Endothelial cell of umbilical vein (primary cell): Measurements from ENCODE around the gene MTCL1. TPM values are rescaled to one million over a fixed set of nuclear protein-coding genes. Genes with fewer than 3 reads are reported as not detected.

Experiments
- BruUV-seq: library from RNA; stranded (reverse); fragments of 400-500 nt; replicated peaks from 2 replicates; lab custom pipeline; 2021; lab: Mats Ljungman, UMichigan
- CTCF ChIA-PET: fragments of 300-600, 350-600 bp; sonication (Branson Sonifier 250); formaldehyde crosslinking; loops from one replicate; lab custom pipeline; 2021; ENCODE audit warnings: antibody characterized with exemption, inconsistent platforms; lab: Charles Lee
- POLR2A ChIA-PET: fragments of 300-600, 350-600 bp; sonication (Branson Sonifier 250); formaldehyde crosslinking; loops from one replicate; lab custom pipeline; 2021; ENCODE audit warnings: antibody characterized with exemption, inconsistent platforms; lab: Charles Lee
- DNase-seq: peaks from one replicate; pipeline ENCODE4 v3.0.0-alpha.2; 2011; ENCODE audit warnings: low read depth, low spot score
- FAIRE-seq: peaks from 2 replicates; lab custom pipeline; 2011; peaks lifted over from hg19 to GRCh38; lab: Jason Lieb, UNC
- H2AFZ ChIP-seq: 2 replicates; pipeline ENCODE4 v1.6.0; 2012; ENCODE audit warnings: low read depth, low read length, control low read depth, inconsistent platforms
- H3K27ac ChIP-seq: 2 replicates; pipeline ENCODE4 v1.5.1; 2011; ENCODE audit warnings: low read depth, mild to moderate bottlenecking, control low read depth, low read length, moderate library complexity; ENCODE audit not compliant: insufficient read depth
- H3K27me3 ChIP-seq, 2 experiments: 2 replicates each; pipeline versions ENCODE4 v1.6.0 to v1.6.1; 2011; ENCODE audit warnings: low read length in 2 of 2, mixed read lengths in 1 of 2; ENCODE audit not compliant: control insufficient read depth in 2 of 2, insufficient read depth in 2 of 2
- H3K36me3 ChIP-seq, 2 experiments: 2 replicates in 1 of 2; 3 replicates in 1 of 2; pipeline ENCODE4 v1.5.1; 2011; ENCODE audit warnings: low read length in 2 of 2, mild to moderate bottlenecking in 1 of 2, moderate library complexity in 1 of 2; ENCODE audit not compliant: control insufficient read depth in 2 of 2, insufficient read depth in 2 of 2; ENCODE audit errors: extremely low read depth in 1 of 2
- H3K4me1 ChIP-seq: 3 replicates; pipeline ENCODE4 v1.5.1; 2011; ENCODE audit warnings: mild to moderate bottlenecking, low read length; ENCODE audit not compliant: control insufficient read depth, insufficient read depth; ENCODE audit errors: extremely low read depth
- H3K4me2 ChIP-seq: 2 replicates; pipeline ENCODE4 v1.6.1; 2011; ENCODE audit warnings: low read length, control low read depth, mixed read lengths; ENCODE audit not compliant: insufficient read depth
- H3K4me3 ChIP-seq, 3 experiments: fragments of 200-600 bp in 1 of 3; sonication (generic), shearing (Covaris generic) in 1 of 3; replicated peaks in 1 of 3; 2 replicates each; pipeline ENCODE4 v1.5.1; 2011 to 2016; ENCODE audit warnings: control low read depth in 3 of 3, low read length in 3 of 3, mild to moderate bottlenecking in 2 of 3, inconsistent platforms in 1 of 3, low read depth in 1 of 3, moderate library complexity in 1 of 3; ENCODE audit not compliant: insufficient read depth in 1 of 3
- H3K79me2 ChIP-seq: 2 replicates; pipeline ENCODE4 v1.6.0; 2012; ENCODE audit warnings: low read length, inconsistent platforms; ENCODE audit not compliant: control insufficient read depth, insufficient read depth
- H3K9ac ChIP-seq: replicated peaks from 2 replicates; pipeline ENCODE3; 2011; ENCODE audit warnings: low read length, control low read depth; ENCODE audit not compliant: insufficient read depth; ENCODE audit errors: extremely low read depth
- H3K9me1 ChIP-seq: replicated peaks from 3 replicates; pipeline ENCODE4 v1.6.0; 2011; ENCODE audit warnings: mild to moderate bottlenecking, low read length; ENCODE audit not compliant: control insufficient read depth, insufficient read depth; ENCODE audit errors: extremely low read depth
- H3K9me3 ChIP-seq: replicated peaks from 2 replicates; pipeline ENCODE4 v1.5.1; 2012; ENCODE audit warnings: low read length, inconsistent platforms; ENCODE audit not compliant: control insufficient read depth, insufficient read depth
- H4K20me1 ChIP-seq: replicated peaks from 2 replicates; pipeline ENCODE3; 2011; ENCODE audit warnings: mild to moderate bottlenecking, low read length; ENCODE audit not compliant: control insufficient read depth, insufficient read depth; ENCODE audit errors: extremely low read depth
- EZH2 ChIP-seq: IDR thresholded peaks from 2 replicates; pipeline ENCODE4 v1.6.1; 2012; ENCODE audit warnings: borderline replicate concordance, low read depth, mild to moderate bottlenecking, moderate library complexity, low read length, inconsistent platforms; ENCODE audit not compliant: severe bottlenecking
- FOS ChIP-seq: IDR thresholded peaks from 2 replicates; pipeline ENCODE4 v1.6.1; 2011; ENCODE audit warnings: mild to moderate bottlenecking, low read length, moderate library complexity, borderline replicate concordance; ENCODE audit not compliant: insufficient read depth
- GATA2 ChIP-seq: IDR thresholded peaks from 2 replicates; pipeline ENCODE4 v1.7.0; 2011; ENCODE audit warnings: low read depth, mild to moderate bottlenecking, moderate library complexity, mixed read lengths, low read length; ENCODE audit not compliant: insufficient read length, insufficient read depth
- JUN ChIP-seq: IDR thresholded peaks from 2 replicates; pipeline ENCODE4 v1.6.1; 2011; ENCODE audit warnings: borderline replicate concordance, low read depth; ENCODE audit not compliant: insufficient read length, insufficient read depth
- MYC ChIP-seq: IDR thresholded peaks from one replicate; pipeline ENCODE4 v1.6.1; 2011; ENCODE audit warnings: mild to moderate bottlenecking, low read depth, low read length
- POLR2A ChIP-seq: IDR thresholded peaks from 2 replicates; pipeline ENCODE4 v1.6.1; 2012; ENCODE audit warnings: low read depth, mild to moderate bottlenecking, control low read depth, low read length
- POLR2AphosphoS5 ChIP-seq: IDR thresholded peaks from 2 replicates; pipeline ENCODE4 v1.6.1; 2012; ENCODE audit warnings: low read depth, mild to moderate bottlenecking, control low read depth, low read length, moderate library complexity; ENCODE audit not compliant: insufficient read depth
- dilution Hi-C: fragments of 300-500 bp; cut with MboI; formaldehyde crosslinking; loops from one replicate; pipeline ENCODE4 v1.15.0; 2019; ENCODE audit warnings: low sequenced_read_pairs; ENCODE audit not compliant: extremely low pct_ligation_motif_present
- intact Hi-C: fragments of 100-400 bp; cut with micrococcal nuclease; formaldehyde crosslinking; loops from one replicate; pipeline ENCODE4 v1.10.0; 2022
- polyA plus RNA-seq, 4 experiments: library from polyadenylated mRNA; depleted of rRNA in 3 of 4; stranded (reverse) in 3 of 4; unstranded in 1 of 4; fragments of >200 nt; gene quantifications; 2 replicates each; pipeline versions ENCODE4 v1.2.1 to v1.2.3, GENCODE V29; 2011 to 2012; ENCODE audit warnings: missing spikeins in 1 of 4
- total RNA-seq: library from RNA; stranded (reverse); gene quantifications from 2 replicates; pipeline ENCODE4 v1.2.3, GENCODE V29; 2021
- TF ChIP-seq, protein P1 (sequence below), 2 donors: IDR thresholded peaks; 1 replicate in 1 of 2; 2 replicates in 1 of 2; pipeline ENCODE4 v1.5.1; 2011; ENCODE audit warnings: low read length in 2 of 2, mild to moderate bottlenecking in 2 of 2, moderate library complexity in 2 of 2, control low read depth in 1 of 2, inconsistent platforms in 1 of 2, low read depth in 1 of 2; ENCODE audit not compliant: insufficient read depth in 1 of 2; ENCODE audit errors: extremely low read depth in 1 of 2
- TF ChIP-seq, protein P2 (sequence below): IDR thresholded peaks from 2 replicates; pipeline ENCODE4 v1.6.1; 2011; ENCODE audit not compliant: insufficient read depth, insufficient read length

Gene MTCL1
- total and polyA plus RNA-seq, 2 donors (not counting 3 experiments of a cell fraction or from before 2014, with no cell fraction given), result 11.9 to 75.7 TPM

DNA sequence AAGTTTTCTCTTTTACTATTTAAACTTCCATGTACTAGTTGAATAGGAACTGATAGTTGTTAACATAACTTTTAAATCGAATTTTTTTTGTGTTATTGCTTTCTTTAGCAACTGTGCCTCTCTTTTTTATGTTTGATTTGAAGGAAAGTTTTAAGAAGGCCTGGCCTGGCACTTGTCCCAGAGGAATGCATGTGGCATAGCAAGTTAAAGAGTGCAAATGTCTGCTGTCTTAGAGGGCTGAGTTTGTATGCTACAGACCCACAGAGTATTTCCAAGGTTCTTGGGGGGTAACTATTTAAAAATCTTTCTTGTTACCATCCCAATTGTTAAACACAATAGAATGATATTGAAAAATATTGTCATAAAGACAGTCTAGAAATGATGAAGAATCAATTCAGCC, 47.0 kb downstream of the MTCL1 start:
- no peaks in the 10 kb centered on the region for H3K27me3 ChIP-seq
- H3K36me3 ChIP-seq, result no peaks in the 10 kb centered on the region
- no peak overlapping the region for H3K27ac ChIP-seq
- BruUV-seq, result no TSS peak
- H3K79me2 ChIP-seq, result peaks cover 60% of the 10 kb centered on the region
- ChIA-PET CTCF (no interaction called here), POLR2A (no interaction called here)
- H3K9ac ChIP-seq, result no peak overlapping the region
- dilution Hi-C loops, result no loop called here
- H3K9me3 ChIP-seq, result no peaks in the 10 kb centered on the region
- H3K4me2 ChIP-seq, result no peak overlapping the region
- intact Hi-C loops, result no loop called here
- TF ChIP-seq, protein P1, sequence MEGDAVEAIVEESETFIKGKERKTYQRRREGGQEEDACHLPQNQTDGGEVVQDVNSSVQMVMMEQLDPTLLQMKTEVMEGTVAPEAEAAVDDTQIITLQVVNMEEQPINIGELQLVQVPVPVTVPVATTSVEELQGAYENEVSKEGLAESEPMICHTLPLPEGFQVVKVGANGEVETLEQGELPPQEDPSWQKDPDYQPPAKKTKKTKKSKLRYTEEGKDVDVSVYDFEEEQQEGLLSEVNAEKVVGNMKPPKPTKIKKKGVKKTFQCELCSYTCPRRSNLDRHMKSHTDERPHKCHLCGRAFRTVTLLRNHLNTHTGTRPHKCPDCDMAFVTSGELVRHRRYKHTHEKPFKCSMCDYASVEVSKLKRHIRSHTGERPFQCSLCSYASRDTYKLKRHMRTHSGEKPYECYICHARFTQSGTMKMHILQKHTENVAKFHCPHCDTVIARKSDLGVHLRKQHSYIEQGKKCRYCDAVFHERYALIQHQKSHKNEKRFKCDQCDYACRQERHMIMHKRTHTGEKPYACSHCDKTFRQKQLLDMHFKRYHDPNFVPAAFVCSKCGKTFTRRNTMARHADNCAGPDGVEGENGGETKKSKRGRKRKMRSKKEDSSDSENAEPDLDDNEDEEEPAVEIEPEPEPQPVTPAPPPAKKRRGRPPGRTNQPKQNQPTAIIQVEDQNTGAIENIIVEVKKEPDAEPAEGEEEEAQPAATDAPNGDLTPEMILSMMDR (IDR thresholded peaks at IDR 0.05; ENCODE audit: extremely low read depth in 1 of 2, insufficient read depth in 1 of 2, low read depth in 1 of 2, low read length in 2 of 2), result no peak
- no peak for TF ChIP-seq MYC
- H3K9me1 ChIP-seq, result no peaks in the 10 kb centered on the region
- DNase-seq (peak; percentile 14), FAIRE-seq (no peak)
- peaks cover 32% of the 10 kb centered on the region for H3K4me1 ChIP-seq
- H3K4me3 ChIP-seq, result no peak overlapping the region
- H2AFZ ChIP-seq, result no peak overlapping the region
- no peaks in the 10 kb centered on the region for H4K20me1 ChIP-seq

- H3K36me3 ChIP-seq, result peaks cover 2 to 3% of the 10 kb centered on the region in 2 experiments
- no peaks in the 10 kb centered on the region for H3K9me3 ChIP-seq
- POLR2A ChIA-PET, result no interaction called here
- peaks cover 51% of the 10 kb centered on the region for H3K79me2 ChIP-seq
- H3K9ac ChIP-seq, result no peak overlapping the region
- no peaks in the 10 kb centered on the region for H3K9me1 ChIP-seq
- no TSS peak for BruUV-seq
- no peak overlapping the region for H3K4me2 ChIP-seq
- CTCF ChIA-PET, result no interaction called here
- H4K20me1 ChIP-seq, result no peaks in the 10 kb centered on the region
- dilution Hi-C loops, result no loop called here
- H2AFZ ChIP-seq, result no peak overlapping the region
- no peak overlapping the region for H3K4me3 ChIP-seq
- TF ChIP-seq POLR2AphosphoS5 (no peak), EZH2 (no peak), FOS (no peak), GATA2 (no peak), JUN (no peak), MYC (no peak), POLR2A (no peak)
- TF ChIP-seq, protein P1 (IDR thresholded peaks at IDR 0.05; ENCODE audit: extremely low read depth in 1 of 2, insufficient read depth in 1 of 2, low read depth in 1 of 2, low read length in 2 of 2), result no peak
- TF ChIP-seq, protein P2, sequence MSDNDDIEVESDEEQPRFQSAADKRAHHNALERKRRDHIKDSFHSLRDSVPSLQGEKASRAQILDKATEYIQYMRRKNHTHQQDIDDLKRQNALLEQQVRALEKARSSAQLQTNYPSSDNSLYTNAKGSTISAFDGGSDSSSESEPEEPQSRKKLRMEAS, result no peak
- intact Hi-C loops, result no loop called here
- H3K4me1 ChIP-seq, result peaks cover 17% of the 10 kb centered on the region
- no peak for DNase-seq
- FAIRE-seq, result no peak
- H3K27ac ChIP-seq, result no peak overlapping the region
- no peaks in the 10 kb centered on the region for H3K27me3 ChIP-seq
Measured at GRCh38 chr18:8754995-8755960, 49.9 kb downstream of the MTCL1 start.
